Lung microvascular endothelial cell (primary cell): ENCODE data around the gene TMEM243. TPM values are rescaled to one million over a fixed set of nuclear protein-coding genes. Genes with fewer than 3 reads are reported as not detected.
"Not testable (repeated sequence)": the region's sequence is repeated elsewhere in the genome, so short reads cannot be mapped to it uniquely, and the experiment has no call there.

Experiments used
- DNase-seq, 2 donors: peaks; one replicate each; pipeline versions ENCODE4 v3.0.0 to v3.0.0-alpha.2; 2010; ENCODE audit warnings: low read depth in 2 of 2
- total RNA-seq: library from RNA; depleted of rRNA; stranded (reverse); fragments of >200 nt; gene quantifications from 2 replicates; pipeline ENCODE4 v1.2.1, GENCODE V29; 2014

TMEM243 gene, protein sequence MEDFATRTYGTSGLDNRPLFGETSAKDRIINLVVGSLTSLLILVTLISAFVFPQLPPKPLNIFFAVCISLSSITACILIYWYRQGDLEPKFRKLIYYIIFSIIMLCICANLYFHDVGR
- 4.2 and 10.2 TPM in 2 replicates for total RNA-seq

DNA sequence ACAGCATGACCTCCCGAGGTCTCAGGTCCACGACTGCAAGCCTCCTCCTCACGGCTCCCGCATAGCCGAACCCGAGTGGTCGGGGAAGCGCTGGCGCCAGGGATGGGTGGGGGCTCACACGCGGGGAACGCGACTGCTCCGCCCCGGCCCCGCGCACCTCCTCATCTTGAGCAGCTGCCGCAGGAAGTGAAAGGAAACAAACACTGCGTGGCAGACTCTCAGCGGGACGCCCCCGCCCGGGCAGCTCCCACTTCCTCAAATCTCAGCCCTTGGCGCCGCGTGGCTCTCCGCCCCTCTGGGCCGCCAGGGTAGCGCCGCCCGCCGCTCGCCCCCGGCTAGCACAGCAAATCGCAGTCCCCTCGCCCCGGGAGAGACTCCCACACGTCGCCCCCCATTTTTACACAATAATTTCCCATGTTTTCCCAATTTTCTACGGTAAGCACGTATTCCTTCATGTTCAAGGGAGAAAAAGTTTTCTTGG, at the start of gene TMEM243:
Gene TMEM243 (minus strand): TSS at position 188 of the 481 bp plus-strand sequence. CDS start 229 bp downstream, outside the sequence.
- peak; percentile 36 to 83 for DNase-seq

DNA sequence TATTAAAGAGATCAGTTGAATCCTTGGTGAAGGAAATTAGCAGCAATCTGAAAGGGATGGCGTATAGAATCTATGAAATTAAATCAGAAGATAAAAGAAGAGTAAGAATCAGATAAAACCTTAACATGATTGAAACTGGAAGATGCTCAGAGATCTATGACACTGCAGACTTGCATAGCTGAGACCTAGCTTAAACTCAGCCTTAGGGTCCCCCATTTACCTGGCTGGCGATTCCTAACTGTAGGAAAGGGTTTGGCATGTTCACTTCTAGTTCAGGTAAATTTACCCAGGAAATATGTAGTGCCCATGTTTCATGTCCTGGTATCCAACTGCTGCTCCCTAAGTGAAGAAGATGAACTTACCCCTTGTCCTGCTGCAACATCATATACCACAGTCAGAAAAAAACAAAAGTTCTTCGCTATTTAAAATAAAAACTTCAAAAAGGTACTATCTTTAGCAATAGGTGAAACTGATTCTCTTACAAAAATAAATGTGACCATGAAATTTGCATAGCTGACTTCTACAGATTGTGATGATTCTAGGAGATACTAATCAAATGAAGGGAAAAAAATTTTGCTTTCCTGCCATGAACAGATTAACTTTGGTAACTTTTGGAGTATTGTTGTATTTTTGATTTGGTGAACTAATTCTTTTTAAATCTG, 47.8 kb upstream of the TMEM243 start:
- DNase-seq, result no peak

DNA sequence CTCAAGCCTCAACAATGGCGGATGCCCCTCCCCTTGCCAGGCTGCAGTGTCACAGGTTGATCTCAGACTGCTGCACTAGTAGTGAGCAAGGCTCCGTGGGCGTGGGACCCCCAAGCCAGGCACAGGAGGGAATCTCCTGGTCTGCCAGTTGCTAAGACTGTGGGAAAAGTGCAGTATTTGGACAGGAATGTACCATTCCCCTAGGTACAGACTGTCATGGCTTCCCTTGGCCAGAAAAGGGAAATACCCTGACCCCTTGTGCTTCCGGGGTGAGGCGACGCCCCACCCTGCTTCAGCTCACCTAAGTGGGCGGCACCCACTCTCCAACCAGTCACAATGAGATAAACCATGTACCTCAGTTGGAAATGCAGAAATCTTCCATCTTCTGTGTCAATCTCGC, 44.0 kb upstream of the TMEM243 start:
- no peak for DNase-seq

DNA sequence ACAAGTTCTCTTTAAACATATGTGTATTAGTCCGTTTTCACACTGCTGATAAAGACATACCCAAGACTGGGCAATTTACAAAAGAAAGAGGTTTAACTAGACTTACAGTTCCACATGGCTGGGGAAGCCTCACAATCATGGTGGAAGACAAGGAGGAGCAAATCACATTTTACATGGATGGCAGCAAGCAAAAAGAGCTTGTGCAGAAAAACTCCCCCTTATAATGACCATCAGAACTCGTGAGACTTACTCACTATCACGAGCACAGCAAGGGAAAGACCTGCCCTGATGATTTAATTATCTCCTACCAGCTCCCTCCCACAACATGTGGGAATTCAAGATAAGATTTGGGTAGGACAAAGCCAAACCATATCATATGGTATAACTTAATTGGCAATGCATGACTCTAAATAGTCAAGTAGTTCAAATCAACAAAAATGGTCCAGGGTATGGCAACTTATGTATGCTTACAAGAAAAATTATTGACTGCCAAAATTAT, 34.1 kb upstream of the TMEM243 start:
- no peak for DNase-seq

DNA sequence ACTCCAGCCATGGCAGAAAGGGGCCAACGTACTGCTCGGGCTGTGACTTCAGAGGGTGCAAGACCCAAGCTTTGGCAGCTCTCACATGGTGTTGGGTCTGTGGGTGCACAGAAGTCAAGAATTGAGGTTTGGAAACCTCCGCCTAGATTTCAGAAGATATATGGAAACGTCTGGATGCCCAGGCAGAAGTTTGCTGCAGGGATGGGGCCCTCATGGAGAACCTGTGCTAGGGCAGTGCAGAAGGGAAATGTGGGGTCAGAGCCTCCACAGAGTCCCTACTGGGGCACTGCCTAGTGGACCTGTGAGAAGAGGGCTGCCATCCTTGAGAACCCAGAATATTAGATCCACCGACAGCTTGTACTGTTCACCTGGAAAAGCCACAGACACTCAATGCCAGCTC, 26.1 kb upstream of the TMEM243 start:
- DNase-seq, result not testable (repeated sequence)

DNA sequence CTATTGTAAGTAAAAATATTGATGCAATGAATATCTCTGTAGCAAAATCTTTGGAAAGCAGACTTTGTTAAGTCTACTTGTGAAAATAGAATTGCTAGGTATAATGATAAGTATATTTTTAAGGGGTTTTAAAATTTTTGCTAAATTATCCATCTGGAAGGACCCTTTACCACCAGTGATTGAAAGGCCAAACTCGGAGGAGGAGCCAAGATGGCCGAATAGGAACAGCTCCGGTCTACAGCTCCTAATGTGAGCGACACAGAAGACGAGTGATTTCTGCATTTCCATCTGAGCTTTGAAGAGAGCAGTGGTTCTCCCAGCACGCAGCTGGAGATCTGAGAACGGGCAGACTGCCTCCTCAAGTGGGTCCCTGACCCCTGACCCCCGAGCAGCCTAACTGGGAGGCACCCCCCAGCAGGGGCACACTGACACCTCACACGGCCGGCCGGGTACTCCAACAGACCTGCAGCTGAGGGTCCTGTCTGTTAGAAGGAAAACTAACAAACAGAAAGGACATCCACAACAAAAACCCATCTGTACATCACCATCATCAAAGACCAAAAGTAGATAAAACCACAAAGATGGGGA, 19.0 kb upstream of the TMEM243 start:
- DNase-seq, result not testable (repeated sequence)

DNA sequence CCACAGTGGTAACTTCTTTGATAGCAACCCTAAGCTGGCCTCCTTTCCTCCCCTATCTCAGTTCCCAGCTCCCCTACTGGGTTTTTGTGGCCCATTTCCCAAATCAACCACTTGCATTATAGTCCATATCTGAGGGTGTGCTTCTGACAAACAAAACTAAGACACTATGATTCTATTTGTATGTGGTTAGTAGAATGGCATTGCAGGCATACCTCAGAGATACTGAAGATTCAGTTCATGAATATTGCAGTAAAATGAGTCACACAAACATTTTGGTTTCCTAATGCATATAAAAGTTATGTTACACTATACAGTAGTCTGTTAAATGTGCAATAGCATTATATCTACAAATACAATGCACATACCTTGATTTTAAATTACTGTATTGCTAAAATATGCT, 15.4 kb upstream of the TMEM243 start:
- DNase-seq, result no peak

DNA sequence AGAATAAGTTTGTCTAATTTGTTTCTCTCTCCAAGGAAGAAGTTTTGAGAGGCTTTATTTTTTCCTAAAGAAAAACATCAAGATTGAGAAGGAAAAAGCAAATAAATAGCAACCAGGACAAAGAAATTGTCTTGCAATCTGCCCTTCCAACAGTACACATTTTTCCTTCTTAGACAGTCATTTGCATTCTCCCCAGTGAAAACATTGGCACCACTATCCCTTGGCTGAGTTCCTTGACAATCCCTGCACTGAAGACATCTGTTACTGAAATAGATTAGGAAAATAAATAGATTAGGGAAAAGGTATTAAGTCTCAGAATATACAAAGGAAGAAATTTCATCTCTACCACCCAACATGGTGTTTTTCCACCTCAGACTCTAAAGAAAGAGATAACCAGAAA, 12.2 kb upstream of the TMEM243 start:
- DNase-seq, result no peak

DNA sequence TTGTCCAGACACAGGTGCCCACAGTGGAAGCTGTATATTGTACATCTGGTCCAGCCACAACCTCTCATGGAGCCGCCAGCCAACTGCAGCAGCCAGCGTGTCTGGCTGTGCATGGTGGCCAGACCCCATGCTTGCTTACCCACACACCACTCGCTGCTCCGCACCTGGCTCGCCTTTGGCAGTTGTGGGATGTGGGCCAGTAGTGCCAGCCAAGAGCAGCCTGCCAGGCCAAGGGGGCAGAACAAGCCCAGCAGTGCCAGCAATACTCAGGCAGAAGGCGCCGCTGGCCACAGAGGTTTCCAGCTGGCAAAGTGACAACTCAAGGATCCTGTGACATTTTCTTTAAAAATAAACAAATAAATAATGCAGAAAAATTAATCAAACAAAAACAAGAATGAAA, 11.7 kb upstream of the TMEM243 start:
- DNase-seq, result no peak

DNA sequence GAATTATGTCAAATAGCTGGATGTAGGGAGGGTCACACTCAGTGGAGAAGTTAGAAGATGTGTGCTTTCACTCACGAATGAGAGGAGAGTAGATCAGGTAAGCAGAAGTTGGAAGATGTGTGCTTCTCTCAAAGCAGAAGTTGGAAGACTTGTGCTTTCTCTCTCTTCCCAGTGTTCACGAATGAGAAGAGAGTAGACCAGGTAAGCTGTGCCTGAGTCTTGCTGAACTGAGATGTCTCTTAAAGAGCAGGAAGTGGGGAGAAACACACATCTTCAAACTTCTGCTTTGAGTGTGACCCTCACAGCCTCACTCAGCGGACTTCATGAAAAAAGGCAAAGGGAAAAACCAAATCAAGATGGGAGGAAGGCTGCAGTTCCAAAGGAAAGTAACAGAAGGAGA, 7.0 kb upstream of the TMEM243 start:
- DNase-seq, result no peak

DNA sequence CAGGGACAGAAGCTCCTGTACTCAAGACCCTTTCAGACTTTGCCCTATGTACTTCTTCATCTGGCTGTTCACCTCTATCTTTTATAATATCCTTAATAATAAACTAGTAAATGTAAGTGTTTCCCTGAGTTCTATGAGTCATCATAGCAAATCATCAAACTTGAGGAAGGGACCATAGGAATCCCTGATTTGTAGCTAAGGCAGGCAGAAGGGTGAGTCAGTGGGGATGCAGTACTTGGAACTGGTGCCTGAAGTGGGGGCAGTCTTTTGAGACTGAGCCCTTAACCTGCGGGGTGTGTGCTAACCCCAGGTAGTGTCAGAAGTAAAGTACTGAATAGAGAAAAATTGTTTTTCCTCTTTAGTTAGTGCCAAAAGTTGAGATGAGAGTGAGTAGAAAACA, 6.2 kb upstream of the TMEM243 start:
- peak in 1 of 2 donors; percentile 43 for DNase-seq

DNA sequence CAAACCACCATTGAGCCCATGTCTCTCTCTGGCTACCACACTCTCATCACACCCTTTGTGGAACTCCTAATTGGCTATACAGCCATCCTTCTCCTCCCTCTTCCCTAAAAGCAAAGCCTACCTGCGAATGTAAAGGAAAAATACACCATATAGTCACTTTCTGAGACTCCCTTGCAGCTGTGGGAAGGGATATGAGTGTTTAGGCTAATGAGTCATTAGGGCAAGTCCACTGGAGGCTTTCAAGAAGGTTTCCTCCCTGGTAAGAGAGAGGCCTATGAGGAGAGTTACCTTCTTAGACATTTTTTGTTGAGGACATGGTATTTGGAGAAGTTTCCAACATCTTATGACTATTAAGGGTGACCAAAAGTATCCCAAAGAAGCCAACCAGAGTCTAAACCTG, 4.1 kb upstream of the TMEM243 start:
- peak in 1 of 2 donors; percentile 19 for DNase-seq

DNA sequence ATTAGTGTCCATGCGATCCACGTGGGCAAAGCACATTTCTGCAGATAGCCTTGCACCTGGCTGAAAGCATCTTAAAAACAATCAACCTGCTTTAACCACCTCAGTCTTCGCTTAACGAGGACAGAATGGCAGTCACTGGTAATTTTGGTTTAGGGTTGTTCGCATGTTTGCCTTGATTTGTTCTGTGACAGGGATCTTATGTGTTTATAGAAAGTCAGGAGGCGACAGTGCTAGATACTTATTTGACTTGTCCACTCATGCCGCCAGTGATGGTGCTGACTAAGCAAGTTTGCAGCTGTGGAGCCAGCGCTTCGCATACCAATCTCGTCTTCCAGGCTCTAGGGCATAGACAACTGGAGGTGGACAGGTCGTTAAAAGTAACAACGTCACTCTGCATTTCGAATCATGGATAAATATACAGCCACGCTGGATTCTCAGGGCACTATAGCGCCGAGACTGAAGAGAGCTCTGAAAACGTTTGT, 1.2 kb upstream of the TMEM243 start:
- peak in 1 of 2 donors; percentile 10 for DNase-seq

DNA sequence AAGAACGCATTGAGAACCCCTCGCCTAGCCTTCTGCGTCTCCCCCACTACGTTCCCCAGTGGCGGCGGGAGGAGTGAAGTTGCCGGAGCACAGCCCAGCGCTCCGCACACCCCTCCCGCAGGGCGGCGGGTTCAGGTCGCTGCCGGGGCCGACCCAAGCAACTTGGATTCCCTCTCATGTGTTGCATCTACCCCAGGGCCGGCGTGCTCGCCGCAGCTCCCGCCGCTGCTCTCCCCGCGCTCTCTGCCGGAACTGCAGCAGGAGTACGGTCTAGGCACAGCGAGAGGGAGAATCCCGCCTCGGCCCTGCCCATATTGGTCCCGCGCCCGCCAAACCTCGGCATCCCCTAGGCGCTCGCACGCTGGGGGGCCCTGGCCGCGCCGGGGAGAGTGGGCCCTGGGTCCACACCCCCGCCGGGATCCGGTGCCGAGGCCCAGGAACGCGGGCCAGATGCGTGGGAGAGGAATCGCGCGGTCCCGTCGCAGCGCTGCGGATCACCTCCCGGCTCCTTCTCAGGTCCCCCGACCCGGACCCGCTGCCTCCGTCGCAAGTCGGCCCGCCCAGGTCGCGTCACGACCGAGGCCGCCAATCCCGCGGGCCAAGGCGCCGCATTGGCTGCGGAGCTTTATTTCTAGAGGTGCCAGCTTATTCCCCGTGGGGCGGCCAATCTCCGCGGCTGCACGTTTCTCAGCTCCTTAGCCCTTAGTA, 648 bp upstream of the TMEM243 start:
- DNase-seq, result peak; percentile 64 to 86

DNA sequence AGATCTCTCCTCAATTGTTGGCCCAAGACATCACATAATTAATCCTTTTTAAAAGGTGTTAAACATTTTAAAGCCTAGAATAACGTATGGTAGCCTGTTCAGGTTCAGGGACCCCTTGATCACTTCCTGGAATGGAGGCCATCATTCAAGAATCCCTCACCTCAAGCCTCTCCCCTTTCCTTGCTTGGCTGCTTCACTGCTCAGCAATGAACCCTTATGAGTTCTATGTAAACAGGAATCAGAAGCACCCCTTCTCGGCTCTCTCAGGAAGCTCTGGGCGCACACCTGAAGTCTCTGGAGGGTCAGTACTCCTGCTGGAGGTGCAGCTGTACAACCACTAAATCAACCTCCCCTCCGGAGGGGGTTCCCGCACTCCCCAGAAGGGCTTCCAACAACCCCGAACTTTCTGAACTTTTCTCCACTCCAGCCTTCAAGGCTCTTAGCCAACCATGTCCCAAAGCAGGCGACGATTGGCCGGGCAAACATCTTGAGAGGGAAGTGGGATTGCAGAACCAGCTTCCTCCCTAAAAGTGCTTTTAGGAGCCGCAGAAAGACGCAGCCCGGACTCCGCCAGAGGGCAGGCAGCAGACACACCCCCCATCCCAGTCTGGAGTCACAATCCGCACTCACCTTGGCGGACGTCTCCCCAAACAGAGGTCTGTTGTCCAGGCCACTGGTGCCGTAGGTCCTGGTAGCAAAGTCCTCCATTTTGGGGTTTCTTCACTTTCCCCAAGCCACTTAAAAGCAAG, 562 bp downstream of the TMEM243 start:
- peak; percentile 4 to 47 for DNase-seq

DNA sequence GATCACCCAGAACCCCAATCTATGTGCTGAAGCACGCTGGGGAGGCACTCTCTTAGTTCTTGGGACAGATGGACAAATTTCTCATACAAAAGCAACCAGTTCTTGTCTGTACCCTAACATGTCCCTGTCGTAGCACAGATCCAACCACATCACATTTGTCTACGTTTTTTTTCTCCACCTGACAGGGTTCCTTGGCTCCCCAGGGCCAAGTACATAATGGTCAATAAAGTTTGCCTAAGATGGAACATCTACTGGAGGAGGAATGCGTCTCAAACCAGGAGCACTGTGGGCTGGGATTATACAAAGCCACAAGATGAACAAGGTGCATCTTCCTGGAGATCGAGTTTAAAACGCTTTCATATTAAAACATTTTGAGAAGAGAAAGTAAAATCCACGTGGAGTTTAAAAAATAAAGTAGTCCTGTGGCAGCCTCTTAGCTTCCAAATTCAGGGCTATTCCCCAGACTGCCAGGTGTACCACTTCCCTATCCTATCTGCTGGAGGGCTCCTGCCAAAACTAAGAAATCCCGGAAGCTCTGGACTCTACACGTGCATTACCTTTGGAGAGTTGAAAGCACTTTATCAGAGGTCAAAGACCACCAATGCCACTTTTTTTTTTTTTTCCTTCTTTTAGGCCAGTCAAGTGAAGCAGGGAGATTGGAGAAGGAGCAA, 1.4 kb downstream of the TMEM243 start:
- no peak for DNase-seq

DNA sequence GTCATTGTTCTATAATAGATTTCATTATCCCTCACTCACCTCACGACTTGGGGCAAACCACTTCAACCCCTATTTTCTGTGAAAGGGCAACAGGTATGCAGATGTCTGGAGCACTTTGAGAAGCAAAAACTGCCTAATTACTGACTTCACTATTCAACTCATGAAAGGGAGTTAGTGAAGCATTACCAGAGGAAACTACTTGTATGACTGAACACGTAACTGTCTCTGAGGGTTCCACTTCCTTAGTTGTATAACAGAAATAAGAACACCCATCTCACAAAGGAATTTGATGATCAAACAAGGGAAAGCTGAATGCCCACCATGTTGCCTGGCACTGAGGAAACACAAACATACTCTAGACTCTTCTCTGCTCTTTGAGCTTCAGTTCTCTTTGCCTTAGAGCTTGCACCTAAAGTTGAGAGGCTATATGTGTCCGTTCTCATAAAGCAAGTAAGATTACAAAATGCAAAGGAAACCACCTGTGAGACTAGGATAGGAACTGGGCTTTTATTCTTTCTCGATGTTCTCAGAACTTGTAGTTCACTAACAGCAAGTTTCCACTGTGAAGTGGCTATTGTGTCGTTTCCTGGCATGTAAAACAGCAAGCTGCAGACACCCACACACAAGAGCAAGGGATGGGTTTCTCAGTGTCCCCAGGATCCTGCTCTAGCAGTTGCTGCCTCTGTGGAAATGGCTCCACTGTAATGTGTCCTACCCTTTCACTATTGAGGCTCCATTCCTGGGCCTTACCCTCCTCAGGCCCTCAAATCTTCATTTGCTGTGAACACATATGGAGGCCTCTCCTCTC, 2.6 kb downstream of the TMEM243 start:
- peak; percentile 40 to 43 for DNase-seq

DNA sequence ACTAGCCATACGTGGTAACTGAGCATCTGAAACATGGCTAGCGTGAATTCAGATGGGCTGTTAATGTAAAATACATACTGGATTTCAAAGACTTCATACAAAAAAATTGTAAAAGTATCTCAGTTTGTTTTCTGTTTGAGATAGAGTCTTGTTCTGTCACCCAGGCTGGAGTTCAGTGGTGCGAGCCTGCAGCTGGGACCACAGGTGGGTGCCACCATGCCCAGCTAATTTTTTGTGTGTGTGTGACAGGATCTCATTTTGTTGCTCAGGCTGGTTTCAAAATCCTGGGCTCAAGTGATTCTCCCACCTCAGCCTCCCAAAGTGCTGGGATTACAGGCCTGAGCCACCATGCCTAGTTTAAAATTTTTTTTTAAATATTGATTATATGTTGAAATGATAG, 4.5 kb downstream of the TMEM243 start:
- DNase-seq, result no peak

DNA sequence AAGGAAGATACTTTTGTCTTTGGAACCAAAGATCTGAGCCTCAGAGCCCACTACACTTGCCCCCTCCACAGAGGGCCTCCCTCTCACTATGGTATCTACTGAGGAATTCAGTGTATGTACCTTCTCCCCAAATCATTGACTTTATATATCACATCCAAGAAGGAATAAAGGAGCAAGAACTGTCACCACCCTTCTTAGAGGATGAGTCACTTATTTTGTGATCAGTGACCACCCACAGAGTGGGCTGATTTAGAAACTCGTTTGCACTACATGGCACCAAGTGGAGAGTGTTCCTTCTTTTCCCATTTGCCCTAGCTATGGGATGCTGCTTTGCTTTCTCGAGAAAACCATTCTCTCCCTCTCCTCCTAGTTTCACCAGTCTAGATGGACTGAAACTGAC, 5.7 kb downstream of the TMEM243 start:
- no peak for DNase-seq

DNA sequence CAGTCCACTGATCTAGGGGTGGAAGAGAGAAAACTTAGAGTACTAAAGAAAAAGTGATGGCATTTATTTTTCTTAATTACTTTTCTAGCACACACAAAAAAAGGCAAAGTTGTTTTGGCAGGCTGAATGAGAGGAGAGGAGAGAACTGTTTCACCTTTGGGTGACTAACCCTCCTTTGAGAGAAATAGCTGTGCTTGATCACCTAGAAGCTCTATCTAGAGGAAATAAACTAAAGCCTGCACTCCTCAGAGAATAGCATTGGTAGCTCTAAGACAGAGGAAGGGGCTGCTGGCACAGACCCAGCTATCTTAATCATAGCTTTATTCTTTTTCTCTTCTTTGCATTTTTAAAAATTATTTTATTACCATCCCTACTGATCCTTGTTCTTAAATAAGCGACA, 6.3 kb downstream of the TMEM243 start:
- DNase-seq, result no peak
